Esophagus muscularis mucosa (tissue), 3 donors: Measurements from ENCODE around the gene IQCH.

Experiments
- CTCF ChIP-seq, 3 experiments: fragments of 200-600 bp in 2 of 3; fragments of 450-650 bp in 1 of 3; sonication (generic) in 2 of 3; IDR thresholded peaks; one replicate each; pipeline ENCODE4 v1.5.1; 2017 to 2019; ENCODE audit warnings: antibody characterized with exemption in 3 of 3, mild to moderate bottlenecking in 2 of 3, moderate library complexity in 1 of 3
- POLR2A ChIP-seq: fragments of 450-650 bp; IDR thresholded peaks from one replicate; pipeline ENCODE4 v1.6.1; 2017; ENCODE audit warnings: antibody characterized with exemption, moderate library complexity, mild to moderate bottlenecking, low read depth

- TF ChIP-seq POLR2A (no peak), CTCF (IDR thresholded peaks at IDR 0.05) (no peak)
Measured at GRCh38 chr15:67401336-67401735, 146.8 kb downstream of the IQCH start.
